K562 (cell line): Measurements from ENCODE around the gene ATP12A. TPM values are rescaled to one million over a fixed set of nuclear protein-coding genes. Genes with fewer than 3 reads are reported as not detected.

ENCODE experiments used
- ATAC-seq: fragments of 200-7000 bp; cut with Tn5 transposase; 3 replicates; pipeline ENCODE4 v1.9.1; 2020; ENCODE audit warnings: moderate library complexity
- BruUV-seq: library from RNA; stranded (reverse); fragments of 400-500 nt; replicated peaks from 2 replicates; lab custom pipeline; 2021; lab: Mats Ljungman, UMichigan
- CTCF ChIA-PET: fragments of 300-600 bp; formaldehyde crosslinking; extraction: SDS; loops from one replicate; lab custom pipeline; 2021; ENCODE audit warnings: low intra/inter-chr PET ratio; lab: Yijun Ruan, JAX
- POLR2A ChIA-PET: fragments of 300-600, 350-650 bp; sonication (Branson Sonifier 250); formaldehyde crosslinking; extraction: SDS; loops from one replicate; lab custom pipeline; 2021; ENCODE audit warnings: antibody characterized with exemption, inconsistent platforms; lab: Yijun Ruan, JAX
- DNase-seq, 4 experiments: peaks; one replicate each; pipeline versions ENCODE4 v3.0.0 to v3.0.0-alpha.2; 2011 to 2018; ENCODE audit warnings: low spot score in 3 of 4, mixed read lengths in 3 of 4; ENCODE audit errors: extremely low read depth in 1 of 4
- FAIRE-seq: peaks from 2 replicates; lab custom pipeline; 2011; peaks lifted over from hg19 to GRCh38; lab: Jason Lieb, UNC
- H2AFZ ChIP-seq: 2 replicates; pipeline ENCODE4 v1.6.0; 2011; ENCODE audit warnings: low read depth, low read length, control low read depth, inconsistent platforms
- H3K27ac ChIP-seq: fragments of 200-600 bp; 3 replicates; pipeline ENCODE4 v1.8.0; 2011; ENCODE audit warnings: low read depth, mild to moderate bottlenecking, control low read depth, inconsistent platforms, low read length, moderate library complexity, mixed read lengths; ENCODE audit errors: extremely low read depth
- H3K27me3 ChIP-seq, 2 experiments: fragments of 300-600 bp in 1 of 2; 2 replicates in 1 of 2; 3 replicates in 1 of 2; pipeline versions ENCODE4 v1.6.0 to v1.8.0; 2011; ENCODE audit warnings: inconsistent platforms in 2 of 2, low read length in 2 of 2, mild to moderate bottlenecking in 1 of 2, mixed read lengths in 1 of 2, moderate library complexity in 1 of 2; ENCODE audit not compliant: control insufficient read depth in 2 of 2, insufficient read depth in 2 of 2
- H3K36me3 ChIP-seq: fragments of 300-600 bp; 3 replicates; pipeline ENCODE4 v1.8.0; 2011; ENCODE audit warnings: mild to moderate bottlenecking, low read length, inconsistent platforms; ENCODE audit not compliant: control insufficient read depth, insufficient read depth
- H3K4me1 ChIP-seq, 2 experiments: fragments of 200-600 bp in 1 of 2; replicated peaks in 1 of 2; 2 replicates in 1 of 2; 3 replicates in 1 of 2; pipeline versions ENCODE4 v1.5.1 to v1.8.0; 2011; ENCODE audit warnings: inconsistent platforms in 2 of 2, low read length in 2 of 2, mild to moderate bottlenecking in 1 of 2, mixed read lengths in 1 of 2, moderate library complexity in 1 of 2; ENCODE audit not compliant: control insufficient read depth in 2 of 2, insufficient read depth in 2 of 2
- H3K4me2 ChIP-seq: 2 replicates; pipeline ENCODE4 v1.6.1; 2011; ENCODE audit warnings: low read length, control low read depth, inconsistent platforms, mixed read lengths; ENCODE audit not compliant: insufficient read depth
- H3K4me3 ChIP-seq: fragments of 200-600 bp; sonication (generic), shearing (Covaris generic); 2 replicates; pipeline ENCODE4 v1.5.1; 2016; ENCODE audit warnings: control low read depth, inconsistent platforms
- H3K79me2 ChIP-seq: fragments of 200-600 bp; 3 replicates; pipeline ENCODE4 v1.8.0; 2011; ENCODE audit warnings: low read length, inconsistent platforms; ENCODE audit not compliant: control insufficient read depth, insufficient read depth
- H3K9ac ChIP-seq, 2 experiments: 2 replicates each; pipeline versions ENCODE4 v1.6.0 to v1.6.1; 2011; ENCODE audit warnings: low read depth in 2 of 2, low read length in 2 of 2, control low read depth in 1 of 2, inconsistent platforms in 1 of 2, mild to moderate bottlenecking in 1 of 2, mixed read lengths in 1 of 2; ENCODE audit not compliant: insufficient read depth in 1 of 2
- H3K9me1 ChIP-seq: one replicate; pipeline ENCODE4 v1.6.0; 2011; ENCODE audit warnings: inconsistent platforms, mild to moderate bottlenecking, low read length, moderate library complexity; ENCODE audit not compliant: control insufficient read depth, insufficient read depth
- H3K9me3 ChIP-seq: replicated peaks from 2 replicates; pipeline ENCODE4 v1.5.1; 2011; ENCODE audit warnings: low read depth, low read length, inconsistent platforms; ENCODE audit not compliant: control insufficient read depth, insufficient read depth
- H4K20me1 ChIP-seq: replicated peaks from 2 replicates; pipeline ENCODE4 v1.6.1; 2011; ENCODE audit warnings: low read length, inconsistent platforms, mixed read lengths; ENCODE audit not compliant: control insufficient read depth, insufficient read depth
- FIP1L1 ChIP-seq: fragments of 200-400 bp; formaldehyde crosslinking; IDR thresholded peaks from 2 replicates; pipeline ENCODE4 v1.6.1; 2018; ENCODE audit warnings: mild to moderate bottlenecking, low read depth, low read length; ENCODE audit not compliant: poor library complexity, severe bottlenecking
- HDAC2 ChIP-seq: fragments of 450-650 bp; IDR thresholded peaks from 2 replicates; pipeline ENCODE4 v1.6.1; 2016; ENCODE audit warnings: mild to moderate bottlenecking
- HNRNPLL ChIP-seq: fragments of 200-400 bp; formaldehyde crosslinking; IDR thresholded peaks from 2 replicates; pipeline ENCODE4 v1.6.1; 2017; ENCODE audit warnings: low read length, low read depth, mild to moderate bottlenecking; ENCODE audit not compliant: poor library complexity, severe bottlenecking
- MCM7 ChIP-seq, 2 experiments: fragments of 450-650 bp; IDR thresholded peaks; 2 replicates each; pipeline ENCODE4 v1.6.1; 2016 to 2018
- NCOA2 ChIP-seq, 2 experiments: fragments of 450-650 bp; IDR thresholded peaks; 2 replicates each; pipeline ENCODE4 v1.6.1; 2018; ENCODE audit warnings: mild to moderate bottlenecking in 2 of 2, moderate library complexity in 1 of 2; ENCODE audit not compliant: partially characterized antibody in 2 of 2
- WGBS: fragments of 100-300 bp; shearing (Covaris generic); methylation state at CpG from one replicate; pipeline ENCODE4 v1.1.6; 2016; ENCODE audit warnings: low coverage, mixed read lengths; ENCODE audit not compliant: insufficient coverage; ENCODE audit errors: missing lambda C conversion rate; 5-methylcytosine and 5-hydroxymethylcytosine counted together
- in situ Hi-C: fragments of 300-500 bp; cut with MboI; formaldehyde crosslinking; loops from 4 replicates; pipeline ENCODE4 v1.15.0; 2018; ENCODE audit warnings: inconsistent platforms, mixed read lengths
- intact Hi-C: fragments of 100-400 bp; cut with micrococcal nuclease; formaldehyde crosslinking; loops from 2 replicates; pipeline ENCODE4 v1.14.2; 2022
- polyA plus RNA-seq, 8 experiments: library from polyadenylated mRNA; depleted of rRNA in 4 of 8; stranded (reverse) in 5 of 8; unstranded in 3 of 8; fragments of >200 nt; fragmentation: Nextera tagmentation in 2 of 8; fragmentation: Illumina TruSeq in 1 of 8; extraction: Ambion mirVana in 2 of 8; extraction: Trizol in 1 of 8; gene quantifications; 2 replicates each; pipeline versions ENCODE4 v1.2.1 to v1.2.3, GENCODE V29; 2011 to 2014; ENCODE audit warnings: inconsistent platforms in 1 of 8, missing spikeins in 1 of 8
- total RNA-seq, 7 experiments: library from RNA; depleted of rRNA in 6 of 7; stranded (reverse); fragments of >200 nt in 6 of 7; fragmentation: Illumina TruSeq in 2 of 7; extraction: Trizol in 2 of 7; gene quantifications; 2 replicates each; pipeline versions ENCODE4 v1.2.1 to v1.2.3, GENCODE V29; 2011 to 2021; ENCODE audit warnings: low replicate concordance in 1 of 7
- TF ChIP-seq, protein P1 (sequence below): sonication (generic); formaldehyde crosslinking; IDR thresholded peaks from 2 replicates; pipeline ENCODE4 v1.8.1; 2022; ENCODE audit warnings: missing genetic modification reagents
- TF ChIP-seq, protein P2 (sequence below): sonication (generic); formaldehyde crosslinking; IDR thresholded peaks from 2 replicates; pipeline ENCODE4 v1.9.0; 2022; ENCODE audit warnings: mild to moderate bottlenecking, missing genetic modification reagents

ATP12A gene
- total and polyA plus RNA-seq, 9 of the 15 experiments (the other 6 are each of a cell fraction or from before 2014, with no cell fraction given): not detected

GRCh38 chr13:24651718-24652345 lies 28.4 kb upstream of the ATP12A start (continued):
- TF ChIP-seq, protein P1, sequence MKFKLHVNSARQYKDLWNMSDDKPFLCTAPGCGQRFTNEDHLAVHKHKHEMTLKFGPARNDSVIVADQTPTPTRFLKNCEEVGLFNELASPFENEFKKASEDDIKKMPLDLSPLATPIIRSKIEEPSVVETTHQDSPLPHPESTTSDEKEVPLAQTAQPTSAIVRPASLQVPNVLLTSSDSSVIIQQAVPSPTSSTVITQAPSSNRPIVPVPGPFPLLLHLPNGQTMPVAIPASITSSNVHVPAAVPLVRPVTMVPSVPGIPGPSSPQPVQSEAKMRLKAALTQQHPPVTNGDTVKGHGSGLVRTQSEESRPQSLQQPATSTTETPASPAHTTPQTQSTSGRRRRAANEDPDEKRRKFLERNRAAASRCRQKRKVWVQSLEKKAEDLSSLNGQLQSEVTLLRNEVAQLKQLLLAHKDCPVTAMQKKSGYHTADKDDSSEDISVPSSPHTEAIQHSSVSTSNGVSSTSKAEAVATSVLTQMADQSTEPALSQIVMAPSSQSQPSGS (CRISPR knock-in tag): no peak

GRCh38 chr13:24652359-24652758 lies 27.8 kb upstream of the ATP12A start:
- CTCF ChIA-PET: no interaction called here

More at GRCh38 chr13:24652359-24652758, 27.8 kb upstream of the ATP12A start:
- Histone ChIP-seq H3K27me3 (peaks cover 2 to 14% of the 10 kb centered on the region in 2 experiments; a peak in 2 of 5 replicates), H3K36me3 (no peaks in the 10 kb centered on the region), H2AFZ (no peak overlapping the region), H4K20me1 (no peaks in the 10 kb centered on the region), H3K4me3 (no peak overlapping the region), H3K27ac (no peak overlapping the region), H3K79me2 (no peaks in the 10 kb centered on the region), H3K4me1 (no peaks in the 10 kb centered on the region), H3K9me3 (no peaks in the 10 kb centered on the region), H3K4me2 (no peak overlapping the region), H3K9me1 (no peaks in the 10 kb centered on the region), H3K9ac (no peak overlapping the region)
- in situ Hi-C loops: no loop called here
- FAIRE-seq (no peak), ATAC-seq (no peak), DNase-seq (no peak)
- 4% methylated on average over 3 of the region's 3 CpGs for WGBS
- intact Hi-C loops: no loop called here
- no peak for TF ChIP-seq FIP1L1
- no peak for TF ChIP-seq HDAC2
- TF ChIP-seq, protein P2, sequence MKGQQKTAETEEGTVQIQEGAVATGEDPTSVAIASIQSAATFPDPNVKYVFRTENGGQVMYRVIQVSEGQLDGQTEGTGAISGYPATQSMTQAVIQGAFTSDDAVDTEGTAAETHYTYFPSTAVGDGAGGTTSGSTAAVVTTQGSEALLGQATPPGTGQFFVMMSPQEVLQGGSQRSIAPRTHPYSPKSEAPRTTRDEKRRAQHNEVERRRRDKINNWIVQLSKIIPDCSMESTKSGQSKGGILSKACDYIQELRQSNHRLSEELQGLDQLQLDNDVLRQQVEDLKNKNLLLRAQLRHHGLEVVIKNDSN (CRISPR knock-in tag): no peak
- no peak for TF ChIP-seq HNRNPLL
- no peak for TF ChIP-seq NCOA2 (IDR thresholded peaks at IDR 0.05; ENCODE audit: partially characterized antibody in 2 of 2)
- TF ChIP-seq MCM7 (IDR thresholded peaks at IDR 0.05): no peak
- POLR2A ChIA-PET: no interaction called here
- BruUV-seq: no TSS peak
